ENCODE measurements around the gene AKAP6.
"Not testable (repeated sequence)": the region's sequence is repeated elsewhere in the genome, so short reads cannot be mapped to it uniquely, and the experiment has no call there.

The AKAP6 gene

GRCh38 chr14:32546246-32546645 lies 217.1 kb downstream of the AKAP6 start:
- DNase-seq = no peak

GRCh38 chr14:32552766-32553165 lies 223.7 kb downstream of the AKAP6 start:
- DNase-seq = no peak

GRCh38 chr14:32559048-32559447 lies 229.9 kb downstream of the AKAP6 start:
- no peak for DNase-seq

- DNase-seq = no peak
Measured at GRCh38 chr14:32559590-32559989, 230.5 kb downstream of the AKAP6 start.

- peak; percentile 37 to 62 for DNase-seq
Measured at GRCh38 chr14:32560209-32560857, 231.2 kb downstream of the AKAP6 start.

GRCh38 chr14:32561520-32561919 lies 232.4 kb downstream of the AKAP6 start:
- no peak for DNase-seq

- DNase-seq = no peak
Measured at GRCh38 chr14:32564596-32564995, 235.5 kb downstream of the AKAP6 start.

- DNase-seq = no peak
Measured at GRCh38 chr14:32565256-32565655, 236.2 kb downstream of the AKAP6 start.

GRCh38 chr14:32567543-32568384 lies 238.7 kb downstream of the AKAP6 start:
- no peak for DNase-seq

GRCh38 chr14:32571551-32571950 lies 242.5 kb downstream of the AKAP6 start:
- no peak for DNase-seq

GRCh38 chr14:32571995-32572866 lies 243.1 kb downstream of the AKAP6 start:
- DNase-seq = peak in 1 of 2 donors; percentile 7

GRCh38 chr14:32572867-32573150 lies 243.7 kb downstream of the AKAP6 start:
- DNase-seq = no peak

- DNase-seq = no peak
Measured at GRCh38 chr14:32574269-32574668, 245.2 kb downstream of the AKAP6 start.

- peak; percentile 33 to 75 for DNase-seq
Measured at GRCh38 chr14:32576088-32576795, 247.1 kb downstream of the AKAP6 start.

- no peak for DNase-seq
Measured at GRCh38 chr14:32576977-32577376, 247.9 kb downstream of the AKAP6 start.

- no peak for DNase-seq
Measured at GRCh38 chr14:32578181-32578580, 249.1 kb downstream of the AKAP6 start.

GRCh38 chr14:32583427-32583826 lies 254.3 kb downstream of the AKAP6 start:
- DNase-seq = not testable (repeated sequence)

GRCh38 chr14:32584079-32584478 lies 255.0 kb downstream of the AKAP6 start:
- no peak for DNase-seq

- DNase-seq = no peak
Measured at GRCh38 chr14:32587461-32587860, 258.4 kb downstream of the AKAP6 start.

GRCh38 chr14:32588448-32589320 lies 259.6 kb downstream of the AKAP6 start:
- DNase-seq = peak; percentile 22 to 65

GRCh38 chr14:32590157-32590556 lies 261.1 kb downstream of the AKAP6 start:
- no peak for DNase-seq

Measured in inflammatory macrophage treated with lipopolysaccharide for 1 hour (primary cell).